Measurements from ENCODE around the gene COL1A2. TPM values are rescaled to one million over a fixed set of nuclear protein-coding genes. Genes with fewer than 3 reads are reported as not detected.

COL1A2 gene
- total RNA-seq, 2 experiments from 2014 or later = 0.26 to 0.35 TPM

GRCh38 chr7:94417306-94417705 is 22.6 kb downstream of the COL1A2 start:
- CTCF ChIA-PET = no interaction called here
- intact Hi-C loops (cut with micrococcal nuclease) = no loop called here
- H3K27me3 Mint-ChIP-seq (ENCODE audit: low read depth) = peaks cover 10% of the 10 kb centered on the region
- no peaks in the 10 kb centered on the region for H3K9me3 Mint-ChIP-seq
- no peak overlapping the region for H3K27ac Mint-ChIP-seq
- no peaks in the 10 kb centered on the region for H3K4me1 Mint-ChIP-seq (ENCODE audit: low read depth)
- no peak for DNase-seq
- H3K36me3 Mint-ChIP-seq (ENCODE audit: low read depth) = no peaks in the 10 kb centered on the region
- no peak overlapping the region for H3K4me3 Mint-ChIP-seq

DNA sequence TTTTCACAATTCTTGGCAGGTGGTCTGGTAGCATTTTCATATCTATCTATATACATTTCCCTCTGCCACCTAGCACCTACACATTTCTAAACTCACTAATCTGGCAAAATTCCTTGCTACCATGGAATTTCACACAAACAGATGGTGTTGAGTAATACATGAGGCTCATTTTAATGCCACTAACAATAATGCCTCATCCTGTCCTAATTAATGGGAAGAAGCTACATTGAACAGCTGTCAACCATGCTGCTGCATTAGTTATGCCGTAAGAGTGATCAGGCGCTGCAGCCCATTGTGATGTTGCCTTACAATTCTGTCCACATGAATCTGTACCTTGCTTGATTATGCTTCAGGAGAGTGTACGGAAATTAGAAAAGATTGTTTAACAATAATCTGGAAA is 23.2 kb downstream of the COL1A2 start:
- no peak overlapping the region for H3K4me3 Mint-ChIP-seq
- no peaks in the 10 kb centered on the region for H3K4me1 Mint-ChIP-seq (ENCODE audit: low read depth)
- CTCF ChIA-PET = interaction anchor here (1.0 kb wide), 1 partner anchor 19 kb away, joined by 3 read pairs; no protein-coding TSS in a partner anchor

DNA sequence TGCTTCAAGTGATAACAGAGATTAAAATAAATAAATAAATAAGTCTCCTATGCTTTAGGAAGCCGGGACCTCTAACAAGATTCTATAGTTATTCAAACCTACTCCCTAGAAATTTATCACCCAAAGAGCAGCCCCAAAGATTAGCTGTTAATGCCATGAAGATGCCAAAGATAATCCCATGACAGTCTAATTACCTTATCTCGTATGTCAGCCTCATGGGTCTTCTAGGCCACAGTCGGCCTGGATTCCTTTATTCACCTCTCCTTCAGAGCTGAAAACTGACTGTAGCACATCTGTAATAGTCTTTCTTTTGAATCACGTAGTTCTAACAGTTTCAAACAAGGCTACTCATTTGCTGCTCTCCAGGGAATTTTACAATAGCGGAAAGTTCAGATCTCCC is 24.2 kb downstream of the COL1A2 start:
- no peaks in the 10 kb centered on the region for H3K4me1 Mint-ChIP-seq (ENCODE audit: low read depth)
- no peaks in the 10 kb centered on the region for H3K36me3 Mint-ChIP-seq (ENCODE audit: low read depth)
- no peak overlapping the region for H3K4me3 Mint-ChIP-seq

More for the DNA sequence above, 23.2 kb downstream of the COL1A2 start:
- peaks cover 10% of the 10 kb centered on the region for H3K27me3 Mint-ChIP-seq (ENCODE audit: low read depth)
- no peak overlapping the region for H3K27ac Mint-ChIP-seq
- intact Hi-C loops (cut with micrococcal nuclease) = no loop called here
- H3K36me3 Mint-ChIP-seq (ENCODE audit: low read depth) = no peaks in the 10 kb centered on the region
- no peak for DNase-seq
- no peaks in the 10 kb centered on the region for H3K9me3 Mint-ChIP-seq

GRCh38 chr7:94420328-94420727 is 25.6 kb downstream of the COL1A2 start:
- no peak overlapping the region for H3K27ac Mint-ChIP-seq
- H3K36me3 Mint-ChIP-seq (ENCODE audit: low read depth) = no peaks in the 10 kb centered on the region
- no peak overlapping the region for H3K4me3 Mint-ChIP-seq
- H3K27me3 Mint-ChIP-seq (ENCODE audit: low read depth) = peaks cover 11% of the 10 kb centered on the region
- H3K4me1 Mint-ChIP-seq (ENCODE audit: low read depth) = no peaks in the 10 kb centered on the region
- CTCF ChIA-PET = no interaction called here
- no peaks in the 10 kb centered on the region for H3K9me3 Mint-ChIP-seq
- DNase-seq = no peak
- intact Hi-C loops (cut with micrococcal nuclease) = no loop called here

More for the DNA sequence above, 24.2 kb downstream of the COL1A2 start:
- CTCF ChIA-PET = interaction anchor here (1.0 kb wide), 1 partner anchor 18 kb away, joined by 3 read pairs; no protein-coding TSS in a partner anchor
- Mint-ChIP-seq H3K9me3 (no peaks in the 10 kb centered on the region), H3K27ac (no peak overlapping the region), H3K27me3 (ENCODE audit: low read depth) (peaks cover 9% of the 10 kb centered on the region)
- intact Hi-C loops (cut with micrococcal nuclease) = no loop called here
- no peak for DNase-seq

DNA sequence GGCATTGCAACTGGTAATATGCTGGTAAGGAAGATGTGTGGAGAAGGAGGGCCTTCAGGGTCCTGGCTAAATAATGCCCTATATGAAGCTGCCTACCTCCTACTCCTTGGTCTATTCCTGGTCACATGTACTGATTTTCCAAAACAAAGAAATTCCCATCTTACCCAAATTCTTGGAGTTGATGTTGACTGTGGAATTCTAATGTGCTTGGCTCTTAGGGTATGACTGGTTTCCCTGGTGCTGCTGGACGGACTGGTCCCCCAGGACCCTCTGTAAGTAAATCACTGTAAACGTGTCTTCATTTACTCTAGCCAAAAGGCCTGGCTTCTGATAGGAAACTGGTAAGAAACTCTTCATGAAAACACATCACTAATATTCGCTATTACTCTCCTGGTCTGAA is 27.0 kb downstream of the COL1A2 start:
- no peak overlapping the region for H3K4me3 Mint-ChIP-seq
- no peaks in the 10 kb centered on the region for H3K4me1 Mint-ChIP-seq (ENCODE audit: low read depth)
- DNase-seq = no peak
- no peak overlapping the region for H3K27ac Mint-ChIP-seq
- no peaks in the 10 kb centered on the region for H3K9me3 Mint-ChIP-seq
- CTCF ChIA-PET = interaction anchor here (0.6 kb wide), 1 partner anchor 72 kb away, joined by 6 read pairs; no protein-coding TSS in a partner anchor
- intact Hi-C loops (cut with micrococcal nuclease) = no loop called here
- H3K27me3 Mint-ChIP-seq (ENCODE audit: low read depth) = peaks cover 9% of the 10 kb centered on the region
- H3K36me3 Mint-ChIP-seq (ENCODE audit: low read depth) = no peaks in the 10 kb centered on the region

GRCh38 chr7:94422136-94422535 is 27.4 kb downstream of the COL1A2 start:
- CTCF ChIA-PET = interaction anchor here (0.6 kb wide), 1 partner anchor 72 kb away, joined by 6 read pairs; no protein-coding TSS in a partner anchor
- H3K4me1 Mint-ChIP-seq (ENCODE audit: low read depth) = no peaks in the 10 kb centered on the region
- no peak overlapping the region for H3K27ac Mint-ChIP-seq
- no peaks in the 10 kb centered on the region for H3K36me3 Mint-ChIP-seq (ENCODE audit: low read depth)
- intact Hi-C loops (cut with micrococcal nuclease) = no loop called here
- no peak for DNase-seq
- H3K27me3 Mint-ChIP-seq (ENCODE audit: low read depth) = peaks cover 9% of the 10 kb centered on the region
- H3K4me3 Mint-ChIP-seq = no peak overlapping the region
- H3K9me3 Mint-ChIP-seq = no peaks in the 10 kb centered on the region

- Mint-ChIP-seq H3K27me3 (ENCODE audit: low read depth) (peaks cover 9% of the 10 kb centered on the region), H3K9me3 (no peaks in the 10 kb centered on the region), H3K4me3 (no peak overlapping the region), H3K4me1 (ENCODE audit: low read depth) (no peaks in the 10 kb centered on the region), H3K27ac (no peak overlapping the region), H3K36me3 (ENCODE audit: low read depth) (no peaks in the 10 kb centered on the region)
- intact Hi-C loops (cut with micrococcal nuclease) = no loop called here
- CTCF ChIA-PET = no interaction called here
- no peak for DNase-seq
These were observed 28.2 kb downstream of the COL1A2 start for GRCh38 chr7:94422827-94423460.

- H3K4me1 Mint-ChIP-seq (ENCODE audit: low read depth) = no peaks in the 10 kb centered on the region
- H3K27ac Mint-ChIP-seq = no peak overlapping the region
- H3K9me3 Mint-ChIP-seq = no peaks in the 10 kb centered on the region
- no peak for DNase-seq
- CTCF ChIA-PET = interaction anchor here (0.7 to 1.6 kb wide), 2 partner anchors 9 to 25 kb away, joined by 4 read pairs; no protein-coding TSS in a partner anchor
- H3K27me3 Mint-ChIP-seq (ENCODE audit: low read depth) = peaks cover 9% of the 10 kb centered on the region
- intact Hi-C loops (cut with micrococcal nuclease) = no loop called here
- no peaks in the 10 kb centered on the region for H3K36me3 Mint-ChIP-seq (ENCODE audit: low read depth)
- H3K4me3 Mint-ChIP-seq = no peak overlapping the region
These were observed 29.4 kb downstream of the COL1A2 start for GRCh38 chr7:94423863-94424735.

DNA sequence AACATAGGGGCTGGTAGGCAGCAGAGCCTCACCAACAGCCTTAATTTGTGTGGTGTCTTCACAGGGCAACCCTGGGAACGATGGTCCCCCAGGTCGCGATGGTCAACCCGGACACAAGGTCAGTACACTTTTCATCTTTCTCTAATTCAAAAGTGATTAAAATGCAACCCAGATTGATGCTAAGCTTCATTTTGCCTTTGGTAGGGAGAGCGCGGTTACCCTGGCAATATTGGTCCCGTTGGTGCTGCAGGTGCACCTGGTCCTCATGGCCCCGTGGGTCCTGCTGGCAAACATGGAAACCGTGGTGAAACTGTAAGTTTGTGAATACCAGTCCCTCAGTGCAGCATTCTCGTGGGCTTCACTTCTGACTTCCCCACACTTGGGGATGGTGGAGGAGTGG is 30.9 kb downstream of the COL1A2 start:
- intact Hi-C loops (cut with micrococcal nuclease) = no loop called here
- no peaks in the 10 kb centered on the region for H3K4me1 Mint-ChIP-seq (ENCODE audit: low read depth)
- no peak overlapping the region for H3K27ac Mint-ChIP-seq
- CTCF ChIA-PET = no interaction called here
- H3K9me3 Mint-ChIP-seq = no peaks in the 10 kb centered on the region
- DNase-seq = no peak
- peaks cover 4% of the 10 kb centered on the region for H3K27me3 Mint-ChIP-seq (ENCODE audit: low read depth)
- H3K36me3 Mint-ChIP-seq (ENCODE audit: low read depth) = no peaks in the 10 kb centered on the region
- no peak overlapping the region for H3K4me3 Mint-ChIP-seq

DNA sequence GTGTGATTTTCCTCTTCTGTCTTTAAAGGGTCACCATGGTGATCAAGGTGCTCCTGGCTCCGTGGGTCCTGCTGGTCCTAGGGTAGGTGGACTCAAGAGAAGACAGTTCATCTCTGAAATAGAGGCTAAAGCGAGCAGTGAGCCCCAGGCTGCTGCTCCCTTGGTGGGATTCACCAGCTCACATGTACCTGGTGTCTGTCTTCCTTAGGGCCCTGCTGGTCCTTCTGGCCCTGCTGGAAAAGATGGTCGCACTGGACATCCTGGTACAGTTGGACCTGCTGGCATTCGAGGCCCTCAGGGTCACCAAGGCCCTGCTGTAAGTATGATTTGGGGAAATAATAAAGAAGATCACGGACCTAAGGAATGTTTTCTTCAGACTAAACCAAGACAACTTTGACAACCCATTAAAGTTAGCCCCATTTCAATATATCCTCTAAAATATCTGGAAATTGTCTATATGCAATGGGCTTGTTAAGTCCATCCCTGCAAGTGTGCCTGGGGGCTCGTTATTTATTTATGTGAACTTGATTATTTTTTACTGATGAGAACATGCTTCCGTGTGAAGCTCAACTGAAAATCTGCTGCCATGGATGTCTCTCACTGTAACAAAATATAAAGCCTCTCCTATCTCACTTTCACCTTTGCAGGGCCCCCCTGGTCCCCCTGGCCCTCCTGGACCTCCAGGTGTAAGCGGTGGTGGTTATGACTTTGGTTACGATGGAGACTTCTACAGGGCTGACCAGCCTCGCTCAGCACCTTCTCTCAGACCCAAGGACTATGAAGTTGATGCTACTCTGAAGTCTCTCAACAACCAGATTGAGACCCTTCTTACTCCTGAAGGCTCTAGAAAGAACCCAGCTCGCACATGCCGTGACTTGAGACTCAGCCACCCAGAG is 32.5 kb downstream of the COL1A2 start:
- H3K4me3 Mint-ChIP-seq = no peak overlapping the region
- no peak overlapping the region for H3K27ac Mint-ChIP-seq
- no peaks in the 10 kb centered on the region for H3K36me3 Mint-ChIP-seq (ENCODE audit: low read depth)
- no peak for DNase-seq
- no peaks in the 10 kb centered on the region for H3K4me1 Mint-ChIP-seq (ENCODE audit: low read depth)
- peaks cover 4% of the 10 kb centered on the region for H3K27me3 Mint-ChIP-seq (ENCODE audit: low read depth)
- intact Hi-C loops (cut with micrococcal nuclease) = no loop called here
- no peaks in the 10 kb centered on the region for H3K9me3 Mint-ChIP-seq
- CTCF ChIA-PET = interaction anchor here (0.6 kb wide), 1 partner anchor 482 kb away, joined by 7 read pairs; no protein-coding TSS in a partner anchor

DNA sequence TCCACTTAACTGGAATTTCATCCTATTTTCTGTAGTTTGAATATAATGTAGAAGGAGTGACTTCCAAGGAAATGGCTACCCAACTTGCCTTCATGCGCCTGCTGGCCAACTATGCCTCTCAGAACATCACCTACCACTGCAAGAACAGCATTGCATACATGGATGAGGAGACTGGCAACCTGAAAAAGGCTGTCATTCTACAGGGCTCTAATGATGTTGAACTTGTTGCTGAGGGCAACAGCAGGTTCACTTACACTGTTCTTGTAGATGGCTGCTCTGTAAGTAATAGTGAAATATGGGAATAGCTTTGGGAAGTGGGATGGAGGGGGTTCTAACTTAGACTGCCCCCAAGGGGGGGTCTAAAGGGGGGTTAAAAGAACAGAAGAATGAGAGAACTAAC is 34.5 kb downstream of the COL1A2 start:
- Mint-ChIP-seq H3K4me3 (no peak overlapping the region), H3K4me1 (ENCODE audit: low read depth) (no peaks in the 10 kb centered on the region), H3K9me3 (no peaks in the 10 kb centered on the region), H3K27me3 (ENCODE audit: low read depth) (no peaks in the 10 kb centered on the region), H3K36me3 (ENCODE audit: low read depth) (no peaks in the 10 kb centered on the region), H3K27ac (no peak overlapping the region)
- intact Hi-C loops (cut with micrococcal nuclease) = no loop called here
- DNase-seq = no peak
- CTCF ChIA-PET = no interaction called here

GRCh38 chr7:94431176-94431575 is 36.5 kb downstream of the COL1A2 start:
- CTCF ChIA-PET = interaction anchor here (1.2 kb wide), 1 partner anchor 15 kb away, joined by 3 read pairs; no protein-coding TSS in a partner anchor
- DNase-seq = no peak
- peaks cover 6% of the 10 kb centered on the region for H3K27me3 Mint-ChIP-seq (ENCODE audit: low read depth)
- no peak overlapping the region for H3K27ac Mint-ChIP-seq
- no peaks in the 10 kb centered on the region for H3K9me3 Mint-ChIP-seq
- no peaks in the 10 kb centered on the region for H3K4me1 Mint-ChIP-seq (ENCODE audit: low read depth)
- intact Hi-C loops (cut with micrococcal nuclease) = no loop called here
- no peak overlapping the region for H3K4me3 Mint-ChIP-seq
- H3K36me3 Mint-ChIP-seq (ENCODE audit: low read depth) = no peaks in the 10 kb centered on the region

All from activated naive CD4-positive, alpha-beta T cell treated with anti-CD3 and anti-CD28 coated beads for 36 hours (primary cell).